Endothelial cell of umbilical vein (primary cell): ENCODE data around the gene CBFA2T3. TPM values are rescaled to one million over a fixed set of nuclear protein-coding genes. Genes with fewer than 3 reads are reported as not detected.

Source experiments
- BruUV-seq: library from RNA; stranded (reverse); fragments of 400-500 nt; replicated peaks from 2 replicates; lab custom pipeline; 2021; lab: Mats Ljungman, UMichigan
- CTCF ChIA-PET: fragments of 300-600, 350-600 bp; sonication (Branson Sonifier 250); formaldehyde crosslinking; loops from one replicate; lab custom pipeline; 2021; ENCODE audit warnings: antibody characterized with exemption, inconsistent platforms; lab: Charles Lee
- POLR2A ChIA-PET: fragments of 300-600, 350-600 bp; sonication (Branson Sonifier 250); formaldehyde crosslinking; loops from one replicate; lab custom pipeline; 2021; ENCODE audit warnings: antibody characterized with exemption, inconsistent platforms; lab: Charles Lee
- DNase-seq: peaks from one replicate; pipeline ENCODE4 v3.0.0-alpha.2; 2011; ENCODE audit warnings: low read depth, low spot score
- FAIRE-seq: peaks from 2 replicates; lab custom pipeline; 2011; peaks lifted over from hg19 to GRCh38; lab: Jason Lieb, UNC
- H2AFZ ChIP-seq: 2 replicates; pipeline ENCODE4 v1.6.0; 2012; ENCODE audit warnings: low read depth, low read length, control low read depth, inconsistent platforms
- H3K27ac ChIP-seq: 2 replicates; pipeline ENCODE4 v1.5.1; 2011; ENCODE audit warnings: low read depth, mild to moderate bottlenecking, control low read depth, low read length, moderate library complexity; ENCODE audit not compliant: insufficient read depth
- H3K27me3 ChIP-seq, 2 experiments: 2 replicates each; pipeline versions ENCODE4 v1.6.0 to v1.6.1; 2011; ENCODE audit warnings: low read length in 2 of 2, mixed read lengths in 1 of 2; ENCODE audit not compliant: control insufficient read depth in 2 of 2, insufficient read depth in 2 of 2
- H3K36me3 ChIP-seq, 2 experiments: 2 replicates in 1 of 2; 3 replicates in 1 of 2; pipeline ENCODE4 v1.5.1; 2011; ENCODE audit warnings: low read length in 2 of 2, mild to moderate bottlenecking in 1 of 2, moderate library complexity in 1 of 2; ENCODE audit not compliant: control insufficient read depth in 2 of 2, insufficient read depth in 2 of 2; ENCODE audit errors: extremely low read depth in 1 of 2
- H3K4me1 ChIP-seq: 3 replicates; pipeline ENCODE4 v1.5.1; 2011; ENCODE audit warnings: mild to moderate bottlenecking, low read length; ENCODE audit not compliant: control insufficient read depth, insufficient read depth; ENCODE audit errors: extremely low read depth
- H3K4me2 ChIP-seq: 2 replicates; pipeline ENCODE4 v1.6.1; 2011; ENCODE audit warnings: low read length, control low read depth, mixed read lengths; ENCODE audit not compliant: insufficient read depth
- H3K4me3 ChIP-seq, 3 experiments: fragments of 200-600 bp in 1 of 3; sonication (generic), shearing (Covaris generic) in 1 of 3; replicated peaks in 1 of 3; 2 replicates each; pipeline ENCODE4 v1.5.1; 2011 to 2016; ENCODE audit warnings: control low read depth in 3 of 3, low read length in 3 of 3, mild to moderate bottlenecking in 2 of 3, inconsistent platforms in 1 of 3, low read depth in 1 of 3, moderate library complexity in 1 of 3; ENCODE audit not compliant: insufficient read depth in 1 of 3
- H3K79me2 ChIP-seq: 2 replicates; pipeline ENCODE4 v1.6.0; 2012; ENCODE audit warnings: low read length, inconsistent platforms; ENCODE audit not compliant: control insufficient read depth, insufficient read depth
- H3K9ac ChIP-seq: replicated peaks from 2 replicates; pipeline ENCODE3; 2011; ENCODE audit warnings: low read length, control low read depth; ENCODE audit not compliant: insufficient read depth; ENCODE audit errors: extremely low read depth
- H3K9me1 ChIP-seq: replicated peaks from 3 replicates; pipeline ENCODE4 v1.6.0; 2011; ENCODE audit warnings: mild to moderate bottlenecking, low read length; ENCODE audit not compliant: control insufficient read depth, insufficient read depth; ENCODE audit errors: extremely low read depth
- H3K9me3 ChIP-seq: replicated peaks from 2 replicates; pipeline ENCODE4 v1.5.1; 2012; ENCODE audit warnings: low read length, inconsistent platforms; ENCODE audit not compliant: control insufficient read depth, insufficient read depth
- H4K20me1 ChIP-seq: replicated peaks from 2 replicates; pipeline ENCODE3; 2011; ENCODE audit warnings: mild to moderate bottlenecking, low read length; ENCODE audit not compliant: control insufficient read depth, insufficient read depth; ENCODE audit errors: extremely low read depth
- EZH2 ChIP-seq: IDR thresholded peaks from 2 replicates; pipeline ENCODE4 v1.6.1; 2012; ENCODE audit warnings: borderline replicate concordance, low read depth, mild to moderate bottlenecking, moderate library complexity, low read length, inconsistent platforms; ENCODE audit not compliant: severe bottlenecking
- FOS ChIP-seq: IDR thresholded peaks from 2 replicates; pipeline ENCODE4 v1.6.1; 2011; ENCODE audit warnings: mild to moderate bottlenecking, low read length, moderate library complexity, borderline replicate concordance; ENCODE audit not compliant: insufficient read depth
- GATA2 ChIP-seq: IDR thresholded peaks from 2 replicates; pipeline ENCODE4 v1.7.0; 2011; ENCODE audit warnings: low read depth, mild to moderate bottlenecking, moderate library complexity, mixed read lengths, low read length; ENCODE audit not compliant: insufficient read length, insufficient read depth
- JUN ChIP-seq: IDR thresholded peaks from 2 replicates; pipeline ENCODE4 v1.6.1; 2011; ENCODE audit warnings: borderline replicate concordance, low read depth; ENCODE audit not compliant: insufficient read length, insufficient read depth
- MAX ChIP-seq: IDR thresholded peaks from 2 replicates; pipeline ENCODE4 v1.6.1; 2011; ENCODE audit not compliant: insufficient read depth, insufficient read length
- MYC ChIP-seq: IDR thresholded peaks from one replicate; pipeline ENCODE4 v1.6.1; 2011; ENCODE audit warnings: mild to moderate bottlenecking, low read depth, low read length
- POLR2A ChIP-seq: IDR thresholded peaks from 2 replicates; pipeline ENCODE4 v1.6.1; 2012; ENCODE audit warnings: low read depth, mild to moderate bottlenecking, control low read depth, low read length
- POLR2AphosphoS5 ChIP-seq: IDR thresholded peaks from 2 replicates; pipeline ENCODE4 v1.6.1; 2012; ENCODE audit warnings: low read depth, mild to moderate bottlenecking, control low read depth, low read length, moderate library complexity; ENCODE audit not compliant: insufficient read depth
- dilution Hi-C: fragments of 300-500 bp; cut with MboI; formaldehyde crosslinking; loops from one replicate; pipeline ENCODE4 v1.15.0; 2019; ENCODE audit warnings: low sequenced_read_pairs; ENCODE audit not compliant: extremely low pct_ligation_motif_present
- intact Hi-C: fragments of 100-400 bp; cut with micrococcal nuclease; formaldehyde crosslinking; loops from one replicate; pipeline ENCODE4 v1.10.0; 2022
- polyA plus RNA-seq, 4 experiments: library from polyadenylated mRNA; depleted of rRNA in 3 of 4; stranded (reverse) in 3 of 4; unstranded in 1 of 4; fragments of >200 nt; gene quantifications; 2 replicates each; pipeline versions ENCODE4 v1.2.1 to v1.2.3, GENCODE V29; 2011 to 2012; ENCODE audit warnings: missing spikeins in 1 of 4
- total RNA-seq: library from RNA; stranded (reverse); gene quantifications from 2 replicates; pipeline ENCODE4 v1.2.3, GENCODE V29; 2021
- TF ChIP-seq, protein P1 (sequence below), 2 donors: IDR thresholded peaks; 1 replicate in 1 of 2; 2 replicates in 1 of 2; pipeline ENCODE4 v1.5.1; 2011; ENCODE audit warnings: low read length in 2 of 2, mild to moderate bottlenecking in 2 of 2, moderate library complexity in 2 of 2, control low read depth in 1 of 2, inconsistent platforms in 1 of 2, low read depth in 1 of 2; ENCODE audit not compliant: insufficient read depth in 1 of 2; ENCODE audit errors: extremely low read depth in 1 of 2

CBFA2T3 gene
- total and polyA plus RNA-seq, 2 donors (not counting 3 experiments of a cell fraction or from before 2014, with no cell fraction given) = not detected

- TF ChIP-seq POLR2A (no peak), POLR2AphosphoS5 (no peak), FOS (no peak), EZH2 (no peak), GATA2 (no peak), MAX (no peak), MYC (no peak), JUN (no peak)
- TF ChIP-seq, protein P1, sequence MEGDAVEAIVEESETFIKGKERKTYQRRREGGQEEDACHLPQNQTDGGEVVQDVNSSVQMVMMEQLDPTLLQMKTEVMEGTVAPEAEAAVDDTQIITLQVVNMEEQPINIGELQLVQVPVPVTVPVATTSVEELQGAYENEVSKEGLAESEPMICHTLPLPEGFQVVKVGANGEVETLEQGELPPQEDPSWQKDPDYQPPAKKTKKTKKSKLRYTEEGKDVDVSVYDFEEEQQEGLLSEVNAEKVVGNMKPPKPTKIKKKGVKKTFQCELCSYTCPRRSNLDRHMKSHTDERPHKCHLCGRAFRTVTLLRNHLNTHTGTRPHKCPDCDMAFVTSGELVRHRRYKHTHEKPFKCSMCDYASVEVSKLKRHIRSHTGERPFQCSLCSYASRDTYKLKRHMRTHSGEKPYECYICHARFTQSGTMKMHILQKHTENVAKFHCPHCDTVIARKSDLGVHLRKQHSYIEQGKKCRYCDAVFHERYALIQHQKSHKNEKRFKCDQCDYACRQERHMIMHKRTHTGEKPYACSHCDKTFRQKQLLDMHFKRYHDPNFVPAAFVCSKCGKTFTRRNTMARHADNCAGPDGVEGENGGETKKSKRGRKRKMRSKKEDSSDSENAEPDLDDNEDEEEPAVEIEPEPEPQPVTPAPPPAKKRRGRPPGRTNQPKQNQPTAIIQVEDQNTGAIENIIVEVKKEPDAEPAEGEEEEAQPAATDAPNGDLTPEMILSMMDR (IDR thresholded peaks at IDR 0.05; ENCODE audit: extremely low read depth in 1 of 2, insufficient read depth in 1 of 2, low read depth in 1 of 2, low read length in 2 of 2) = no peak
- DNase-seq (no peak), FAIRE-seq (no peak)
- intact Hi-C loops (no loop called here), dilution Hi-C loops (loop anchor here (25.0 kb wide), 1 partner anchor 177 kb away; no protein-coding TSS in a partner anchor)
- Histone ChIP-seq H4K20me1 (no peaks in the 10 kb centered on the region), H3K9ac (no peak overlapping the region), H3K27ac (no peak overlapping the region), H3K27me3 (no peaks in the 10 kb centered on the region), H3K9me1 (no peaks in the 10 kb centered on the region), H3K9me3 (no peaks in the 10 kb centered on the region), H3K4me2 (no peak overlapping the region), H3K36me3 (no peaks in the 10 kb centered on the region), H3K79me2 (no peaks in the 10 kb centered on the region), H3K4me3 (no peak overlapping the region), H2AFZ (no peak overlapping the region), H3K4me1 (no peaks in the 10 kb centered on the region)
- ChIA-PET POLR2A (no interaction called here), CTCF (no interaction called here)
- BruUV-seq = no TSS peak
These were observed 16.5 kb downstream of the CBFA2T3 start for GRCh38 chr16:88960516-88960915.
